DMS 273 (cell line): ENCODE results near the gene PPP1R7.

Experiments used
- DNase-seq: peaks from one replicate; lab custom pipeline; 2025; ENCODE audit not compliant: unreplicated experiment; lab: John Stamatoyannopoulos, UW

PPP1R7 gene

GRCh38 chr2:241226723-241227572 lies 76.7 kb downstream of the PPP1R7 start:
- DNase-seq, result no peak

GRCh38 chr2:241227594-241227993 lies 77.3 kb downstream of the PPP1R7 start:
- DNase-seq, result no peak

DNA sequence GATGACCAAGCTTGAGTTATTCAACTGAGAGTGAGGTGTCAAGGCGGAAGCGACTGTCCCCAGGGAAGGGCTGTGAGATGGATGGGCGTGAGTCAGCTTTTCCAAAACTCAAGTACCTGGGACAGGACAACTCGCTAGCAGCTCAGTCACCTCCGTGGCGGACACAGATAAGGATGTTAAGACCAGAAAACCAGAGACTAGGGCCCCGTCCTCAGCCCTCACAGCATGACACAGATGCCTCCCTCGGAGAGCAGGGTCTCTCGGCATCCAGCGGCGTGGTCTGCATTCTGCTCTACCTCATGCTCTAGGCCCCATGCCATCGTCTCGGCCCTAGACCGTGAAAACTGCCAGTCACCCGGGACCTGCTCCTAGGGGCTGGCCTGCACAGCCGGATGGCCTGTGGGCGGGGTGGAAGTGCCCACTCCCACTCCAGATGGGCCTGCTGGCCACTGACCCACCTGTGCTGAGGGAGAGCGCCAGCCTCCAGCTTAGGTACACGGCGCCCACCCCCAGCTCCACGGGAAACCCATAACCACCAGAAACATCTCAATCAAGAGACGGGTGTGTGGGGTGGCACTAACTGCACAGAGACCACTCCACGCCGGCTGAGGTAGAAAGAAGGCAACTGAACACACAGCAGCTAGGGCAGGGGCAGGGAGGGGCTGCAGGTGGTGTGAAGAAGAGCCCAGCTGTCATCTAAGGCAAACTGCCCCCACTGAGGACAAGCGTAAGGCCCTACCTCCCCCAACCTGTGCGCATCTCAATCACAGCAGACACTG lies 78.0 kb downstream of the PPP1R7 start:
- DNase-seq, result no peak

DNA sequence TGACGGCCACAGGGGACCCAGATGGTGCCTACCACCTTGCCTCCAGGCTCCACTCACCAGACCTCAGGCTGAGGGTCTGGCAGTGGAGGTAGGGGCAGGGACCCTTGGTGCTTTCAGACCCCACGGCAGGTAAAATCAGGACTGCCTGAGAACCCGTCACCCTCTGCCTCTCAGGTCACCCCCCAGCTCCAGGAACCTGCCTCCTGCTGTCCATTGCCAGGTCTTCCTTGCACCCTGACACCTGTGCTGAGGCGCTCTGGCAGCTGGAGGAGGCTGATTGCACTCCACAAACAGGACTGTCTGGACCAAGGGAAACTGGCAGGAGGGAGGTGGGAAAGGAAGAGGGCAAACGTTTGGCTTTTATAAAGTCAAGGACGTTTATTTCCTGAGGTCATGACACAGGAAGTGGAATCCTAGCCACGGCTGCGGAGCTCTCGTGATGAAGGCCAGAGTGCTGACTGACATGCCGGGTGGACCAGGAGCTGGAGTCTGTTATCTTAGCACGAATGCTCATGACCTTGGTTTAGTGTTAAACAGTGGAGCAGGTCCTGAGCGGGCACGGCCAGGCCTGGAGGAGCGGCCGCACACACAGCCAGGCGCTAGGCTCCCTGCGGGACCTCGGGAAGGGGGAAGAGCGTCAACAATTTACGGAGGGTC lies 78.7 kb downstream of the PPP1R7 start:
- DNase-seq, result no peak

DNA sequence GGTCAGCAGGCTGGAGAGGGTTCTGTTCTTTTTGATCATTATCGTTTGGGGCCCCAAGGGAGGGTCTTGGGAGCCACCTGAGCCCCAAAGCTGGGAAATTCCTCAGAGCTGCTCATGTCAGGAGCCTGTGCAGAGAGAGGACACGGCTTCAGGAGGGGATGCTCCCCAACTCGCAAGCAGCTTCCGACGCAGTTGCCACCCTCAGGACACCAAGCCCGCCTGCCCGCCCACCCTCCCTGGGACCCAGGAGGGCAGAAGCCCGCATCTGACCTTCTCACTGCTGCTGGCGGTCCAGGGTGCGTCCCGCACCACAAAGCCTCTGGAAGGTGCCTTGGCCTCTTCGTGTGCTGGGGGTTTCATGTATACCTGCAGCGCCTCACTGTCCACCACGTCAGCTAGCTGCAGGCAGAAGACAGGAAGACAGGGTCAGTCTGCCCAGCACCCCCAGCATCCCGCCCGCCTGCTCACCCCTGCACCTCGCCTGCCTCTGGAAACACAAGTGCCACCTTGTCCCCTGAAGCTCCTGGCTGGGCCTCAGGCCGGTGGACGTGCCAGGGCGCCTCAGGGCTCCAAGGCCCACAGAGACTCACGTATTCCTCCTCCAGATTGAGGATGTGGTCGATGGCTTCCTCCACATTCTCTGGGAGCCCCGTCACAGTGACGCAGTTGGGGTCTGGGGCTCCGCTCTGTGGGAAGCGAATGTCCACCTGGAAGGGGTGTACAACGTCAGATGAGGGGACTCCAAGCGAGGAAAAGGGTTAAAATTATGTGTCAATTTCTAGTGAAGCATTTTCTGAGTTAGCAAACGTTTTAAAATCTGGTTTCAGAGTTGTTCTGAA lies 79.5 kb downstream of the PPP1R7 start:
- no peak for DNase-seq

DNA sequence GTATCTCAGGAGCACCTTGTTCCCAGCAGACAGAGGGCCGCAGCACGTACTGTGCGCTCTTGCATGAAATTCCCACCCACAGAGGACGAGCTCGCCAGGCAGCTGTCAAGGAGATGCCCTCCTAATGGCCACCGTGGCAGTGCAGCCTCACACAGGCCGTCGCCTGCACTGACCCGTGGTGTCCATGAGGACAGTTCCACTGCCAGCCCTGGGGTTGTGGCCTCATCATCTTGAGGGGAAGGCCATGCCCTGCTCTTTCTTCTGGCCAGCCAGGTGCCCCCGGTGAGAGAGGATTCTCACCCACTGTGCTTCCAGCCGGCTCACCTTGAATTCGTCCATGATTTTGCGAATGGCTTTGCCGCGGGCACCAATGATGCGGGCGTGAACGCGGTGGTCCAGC lies 80.2 kb downstream of the PPP1R7 start:
- no peak for DNase-seq

DNA sequence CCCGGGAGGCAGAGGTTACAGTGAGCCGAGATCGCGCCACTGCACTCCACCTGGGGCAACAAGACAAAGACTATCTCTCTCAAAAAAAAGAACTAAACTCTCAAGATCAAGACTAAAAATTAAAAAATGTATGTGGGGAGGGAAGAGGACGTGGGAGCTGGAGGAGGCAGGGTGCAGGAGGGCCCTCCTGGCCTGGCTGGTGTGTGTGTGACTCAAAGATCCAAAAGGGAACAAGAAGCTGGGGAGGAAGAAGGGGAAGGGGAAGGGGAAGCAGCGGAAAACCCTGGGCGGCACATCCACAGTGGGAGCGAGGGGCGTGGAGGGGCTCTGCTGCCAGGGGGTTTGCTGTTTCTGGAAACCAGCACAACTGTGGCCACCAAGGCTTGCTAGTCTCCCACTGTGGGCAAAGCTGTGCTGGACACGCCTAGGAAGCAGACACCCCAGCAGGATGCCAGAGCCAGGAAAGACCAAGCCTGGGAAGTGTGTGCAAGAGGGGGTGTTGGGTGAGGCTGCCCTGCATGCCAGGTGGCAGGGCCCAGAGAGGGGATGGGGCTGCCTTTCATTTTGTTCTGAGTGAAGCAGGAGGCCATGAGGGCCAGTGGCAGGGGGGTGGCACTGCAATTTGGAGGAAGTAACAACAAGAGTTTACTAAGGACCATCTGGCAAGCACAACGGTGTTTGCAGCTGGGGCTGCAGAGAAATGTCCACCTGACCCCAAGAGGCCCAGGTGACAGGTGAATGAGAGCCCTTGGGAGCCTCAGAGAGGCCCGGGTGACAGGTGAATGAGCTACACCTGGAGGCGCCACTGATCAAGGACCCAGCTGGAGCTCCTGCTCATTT lies 82.7 kb downstream of the PPP1R7 start:
- no peak for DNase-seq
